CD4-positive, alpha-beta memory T cell (primary cell): ENCODE measurements around the gene ST8SIA2. TPM values are rescaled to one million over a fixed set of nuclear protein-coding genes. Genes with fewer than 3 reads are reported as not detected.

Experiments used
- CTCF ChIA-PET: fragments of 350-600 bp; sonication (Branson Sonifier 250); formaldehyde crosslinking; loops from one replicate; lab custom pipeline; 2021; ENCODE audit warnings: inconsistent platforms; ENCODE audit not compliant: partially characterized antibody; lab: Charles Lee
- POLR2A ChIA-PET: fragments of 350-600 bp; sonication (Branson Sonifier 250); formaldehyde crosslinking; loops from one replicate; lab custom pipeline; 2021; ENCODE audit not compliant: partially characterized antibody; lab: Charles Lee
- DNase-seq, 5 donors: peaks; one replicate each; pipeline versions ENCODE4 v3.0.0 to v3.0.0-alpha.2; 2020 to 2022; ENCODE audit warnings: mixed read lengths in 1 of 5
- H3K27ac ChIP-seq: one replicate; pipeline ENCODE4 v1.7.0; 2013; ENCODE audit warnings: low read depth, low read length
- H3K27me3 ChIP-seq: 2 replicates; pipeline ENCODE4 v1.7.0; 2013; ENCODE audit warnings: mild to moderate bottlenecking, low read length, moderate library complexity; ENCODE audit not compliant: insufficient read depth
- H3K36me3 ChIP-seq: 2 replicates; pipeline ENCODE4 v1.7.0; 2013; ENCODE audit warnings: mild to moderate bottlenecking, low read length, moderate library complexity; ENCODE audit not compliant: insufficient read depth
- H3K4me1 ChIP-seq: 2 replicates; pipeline ENCODE4 v1.7.0; 2013; ENCODE audit warnings: mild to moderate bottlenecking, low read length, moderate library complexity; ENCODE audit not compliant: insufficient read depth
- H3K4me3 ChIP-seq, 2 donors: one replicate each; pipeline ENCODE4 v1.7.0; 2013; ENCODE audit warnings: low read length in 2 of 2, mild to moderate bottlenecking in 1 of 2
- H3K9me3 ChIP-seq, 2 donors: one replicate each; pipeline ENCODE4 v1.7.0; 2013; ENCODE audit warnings: low read length in 2 of 2, control low read depth in 1 of 2; ENCODE audit not compliant: control insufficient read depth in 1 of 2
- H3K27ac Mint-ChIP-seq, 7 donors: one replicate each; pipeline ENCODE4 v1.8.0; 2020 to 2021; ENCODE audit warnings: mixed read lengths in 7 of 7, mild to moderate bottlenecking in 6 of 7, inconsistent platforms in 3 of 7, moderate library complexity in 3 of 7
- H3K27me3 Mint-ChIP-seq, 2 donors: one replicate each; pipeline ENCODE4 v1.8.0; 2020 to 2021; ENCODE audit warnings: mixed read lengths in 2 of 2
- H3K36me3 Mint-ChIP-seq, 2 donors: one replicate each; pipeline ENCODE4 v1.8.0; 2020 to 2021; ENCODE audit warnings: mixed read lengths in 2 of 2, inconsistent platforms in 1 of 2, mild to moderate bottlenecking in 1 of 2
- H3K4me1 Mint-ChIP-seq, 4 donors: one replicate each; pipeline ENCODE4 v1.8.0; 2020 to 2021; ENCODE audit warnings: mixed read lengths in 4 of 4, mild to moderate bottlenecking in 1 of 4
- H3K4me3 Mint-ChIP-seq, 8 donors: one replicate each; pipeline ENCODE4 v1.8.0; 2020 to 2021; ENCODE audit warnings: mixed read lengths in 8 of 8, mild to moderate bottlenecking in 7 of 8, moderate library complexity in 6 of 8, inconsistent platforms in 3 of 8
- H3K9me3 Mint-ChIP-seq, 8 donors: one replicate each; pipeline ENCODE4 v1.8.0; 2020 to 2021; ENCODE audit warnings: mixed read lengths in 8 of 8, mild to moderate bottlenecking in 5 of 8, inconsistent platforms in 3 of 8, moderate library complexity in 1 of 8
- intact Hi-C: fragments of 100-400 bp; cut with micrococcal nuclease; formaldehyde crosslinking; loops from one replicate; pipeline ENCODE4 v1.15.1; 2023
- polyA plus RNA-seq, 2 donors: library from polyadenylated mRNA; unstranded; fragments of 300-500 nt; fragmentation: Illumina TruSeq; gene quantifications; one replicate each; pipeline ENCODE4 v1.2.3, GENCODE V29; 2021
- total RNA-seq, 2 experiments: library from RNA; stranded (reverse); gene quantifications; one replicate each; pipeline ENCODE4 v1.2.3, GENCODE V29; 2021

ST8SIA2 gene
- total and polyA plus RNA-seq, 4 experiments from 2014 or later, result not detected

DNA sequence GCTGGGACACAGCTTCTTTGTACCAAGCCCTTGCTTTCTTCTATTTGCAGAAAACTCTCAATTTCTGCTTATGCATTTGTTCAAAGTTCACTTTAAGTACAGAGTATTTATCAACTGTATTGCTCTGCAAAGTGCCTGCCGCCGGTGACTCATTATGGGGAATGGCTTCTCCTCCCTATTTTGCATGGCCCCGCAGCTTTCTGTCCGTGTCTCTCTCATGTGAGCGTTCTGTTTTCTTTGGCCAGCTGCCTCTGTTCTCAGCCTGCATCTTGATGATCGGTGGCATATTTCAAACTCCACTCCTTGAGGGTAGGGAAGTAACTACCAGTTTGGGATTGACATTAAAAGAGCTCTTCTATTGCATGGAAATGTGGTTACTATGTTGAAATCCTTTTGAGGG is 28.6 kb upstream of the ST8SIA2 start:
- no peaks in the 10 kb centered on the region for H3K9me3 ChIP-seq
- no peaks in the 10 kb centered on the region for H3K4me1 ChIP-seq
- Mint-ChIP-seq H3K4me1 (no peaks in the 10 kb centered on the region), H3K9me3 (peaks cover 0 to 3% (median 0%) of the 10 kb centered on the region in 8 donors), H3K36me3 (no peaks in the 10 kb centered on the region), H3K4me3 (no peak overlapping the region), H3K27ac (no peak overlapping the region), H3K27me3 (peaks cover 4 to 8% of the 10 kb centered on the region in 2 donors)
- no peaks in the 10 kb centered on the region for H3K36me3 ChIP-seq
- CTCF ChIA-PET, result no interaction called here
- no peaks in the 10 kb centered on the region for H3K27me3 ChIP-seq
- no peak overlapping the region for H3K4me3 ChIP-seq
- DNase-seq, result no peak
- intact Hi-C loops, result no loop called here
- POLR2A ChIA-PET, result no interaction called here
- H3K27ac ChIP-seq, result no peak overlapping the region

DNA sequence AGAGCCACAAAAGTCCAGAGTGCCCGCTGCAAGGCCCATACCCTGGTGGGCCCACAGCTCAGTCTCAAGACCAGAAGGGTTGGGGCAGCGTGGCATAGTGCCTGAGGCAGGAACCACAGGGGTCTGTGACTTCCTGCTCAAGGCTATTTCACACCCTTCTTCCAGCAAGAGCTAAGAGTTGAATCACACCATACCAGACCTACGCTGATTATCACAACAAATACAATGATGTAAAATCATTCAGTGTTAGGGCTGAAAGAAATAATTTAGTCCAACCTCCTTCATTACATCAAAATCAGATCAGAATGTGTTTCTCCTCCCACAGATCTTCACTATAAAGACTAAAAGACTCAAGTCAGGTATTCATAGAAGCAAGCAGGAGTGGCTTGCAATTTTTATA is 27.8 kb upstream of the ST8SIA2 start:
- Mint-ChIP-seq H3K27me3 (peaks cover 4 to 8% of the 10 kb centered on the region in 2 donors), H3K27ac (no peak overlapping the region), H3K9me3 (peaks cover 0 to 3% (median 0%) of the 10 kb centered on the region in 8 donors), H3K4me3 (no peak overlapping the region), H3K4me1 (no peaks in the 10 kb centered on the region), H3K36me3 (no peaks in the 10 kb centered on the region)
- CTCF ChIA-PET, result no interaction called here
- Histone ChIP-seq H3K4me1 (no peaks in the 10 kb centered on the region), H3K4me3 (no peak overlapping the region), H3K27ac (no peak overlapping the region), H3K27me3 (no peaks in the 10 kb centered on the region), H3K9me3 (no peaks in the 10 kb centered on the region), H3K36me3 (no peaks in the 10 kb centered on the region)
- intact Hi-C loops, result no loop called here
- POLR2A ChIA-PET, result no interaction called here
- no peak for DNase-seq

DNA sequence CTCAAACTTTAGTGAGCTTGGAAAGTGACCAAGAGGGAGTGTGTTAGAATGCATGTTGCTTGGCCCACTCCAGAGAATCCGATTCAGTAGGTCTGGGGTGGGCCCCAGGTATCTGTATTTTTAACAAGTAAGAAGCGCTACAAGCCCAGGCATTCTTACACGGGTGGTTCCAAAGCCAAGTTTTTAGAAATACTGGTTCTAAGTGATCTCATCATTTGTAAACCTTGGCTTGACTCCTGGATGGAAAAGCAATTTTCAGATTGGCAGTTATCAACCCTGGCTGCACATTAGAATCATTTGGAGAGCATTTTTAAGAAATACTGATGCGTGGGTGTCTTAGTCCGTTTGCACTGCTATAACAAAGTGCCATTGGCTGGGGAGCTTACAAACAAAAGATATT is 27.3 kb upstream of the ST8SIA2 start:
- H3K27me3 ChIP-seq, result no peaks in the 10 kb centered on the region
- no peak for DNase-seq
- CTCF ChIA-PET, result no interaction called here
- Mint-ChIP-seq H3K4me3 (no peak overlapping the region), H3K4me1 (no peaks in the 10 kb centered on the region), H3K9me3 (peaks cover 0 to 3% (median 0%) of the 10 kb centered on the region in 8 donors), H3K36me3 (no peaks in the 10 kb centered on the region), H3K27me3 (peaks cover 4 to 8% of the 10 kb centered on the region in 2 donors), H3K27ac (no peak overlapping the region)
- H3K9me3 ChIP-seq, result no peaks in the 10 kb centered on the region
- intact Hi-C loops, result no loop called here
- POLR2A ChIA-PET, result no interaction called here
- H3K27ac ChIP-seq, result no peak overlapping the region
- no peaks in the 10 kb centered on the region for H3K4me1 ChIP-seq
- H3K36me3 ChIP-seq, result no peaks in the 10 kb centered on the region
- no peak overlapping the region for H3K4me3 ChIP-seq

DNA sequence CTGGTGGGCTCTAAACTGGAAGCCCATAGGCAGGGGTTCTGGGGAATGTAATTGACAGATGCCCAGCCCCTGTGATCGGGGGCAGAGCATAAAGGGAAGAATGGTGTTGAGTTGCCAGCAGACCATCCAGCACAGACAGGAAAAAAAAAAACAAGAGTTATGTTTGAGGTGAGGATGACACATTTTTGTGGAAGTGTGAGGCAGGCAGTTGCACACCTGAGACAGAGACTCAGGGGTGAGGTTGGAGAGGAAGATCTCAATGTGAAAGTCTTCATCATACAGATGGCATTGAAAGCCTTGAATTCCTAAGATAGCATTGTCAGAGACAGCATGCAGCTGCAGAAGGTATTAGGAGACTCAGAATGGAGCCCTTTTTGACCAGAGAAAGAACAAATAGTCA is 18.6 kb upstream of the ST8SIA2 start:
- Histone ChIP-seq H3K36me3 (no peaks in the 10 kb centered on the region), H3K27me3 (no peaks in the 10 kb centered on the region), H3K27ac (no peak overlapping the region), H3K9me3 (no peaks in the 10 kb centered on the region), H3K4me3 (no peak overlapping the region), H3K4me1 (no peaks in the 10 kb centered on the region)
- intact Hi-C loops, result no loop called here
- POLR2A ChIA-PET, result no interaction called here
- CTCF ChIA-PET, result no interaction called here
- peaks cover 0 to 7% (median 0%) of the 10 kb centered on the region in 8 donors for H3K9me3 Mint-ChIP-seq
- H3K4me1 Mint-ChIP-seq, result no peaks in the 10 kb centered on the region
- H3K36me3 Mint-ChIP-seq, result no peaks in the 10 kb centered on the region
- peaks cover 10 to 22% of the 10 kb centered on the region in 2 donors for H3K27me3 Mint-ChIP-seq
- no peak for DNase-seq
- no peak overlapping the region for H3K27ac Mint-ChIP-seq
- H3K4me3 Mint-ChIP-seq, result no peak overlapping the region

DNA sequence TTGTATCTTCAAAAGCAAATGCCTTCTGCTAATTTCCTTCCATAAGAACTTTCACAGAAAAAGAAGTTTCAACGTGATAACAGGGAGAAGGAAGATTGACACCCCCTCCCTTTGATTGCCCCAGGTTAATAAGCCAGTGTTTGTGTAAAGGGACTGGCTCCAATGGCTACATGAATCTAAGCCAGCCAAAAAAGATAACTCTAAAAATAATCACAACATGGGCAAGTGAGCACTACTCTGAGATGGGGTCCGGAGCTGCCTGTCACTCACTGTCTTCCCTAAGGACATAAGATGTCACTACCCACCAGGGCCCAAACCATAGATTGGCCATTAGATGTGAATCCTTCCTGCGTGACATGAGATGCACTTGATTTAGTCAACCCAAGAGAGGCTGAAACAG is 17.6 kb upstream of the ST8SIA2 start:
- Histone ChIP-seq H3K27ac (no peak overlapping the region), H3K27me3 (no peaks in the 10 kb centered on the region), H3K4me1 (no peaks in the 10 kb centered on the region), H3K9me3 (no peaks in the 10 kb centered on the region), H3K4me3 (no peak overlapping the region), H3K36me3 (no peaks in the 10 kb centered on the region)
- ChIA-PET CTCF (no interaction called here), POLR2A (no interaction called here)
- Mint-ChIP-seq H3K27ac (no peak overlapping the region), H3K4me3 (no peak overlapping the region), H3K4me1 (no peaks in the 10 kb centered on the region), H3K9me3 (peaks cover 0 to 7% (median 0%) of the 10 kb centered on the region in 8 donors), H3K27me3 (peaks cover 10 to 23% of the 10 kb centered on the region in 2 donors), H3K36me3 (no peaks in the 10 kb centered on the region)
- DNase-seq, result no peak
- intact Hi-C loops, result no loop called here

DNA sequence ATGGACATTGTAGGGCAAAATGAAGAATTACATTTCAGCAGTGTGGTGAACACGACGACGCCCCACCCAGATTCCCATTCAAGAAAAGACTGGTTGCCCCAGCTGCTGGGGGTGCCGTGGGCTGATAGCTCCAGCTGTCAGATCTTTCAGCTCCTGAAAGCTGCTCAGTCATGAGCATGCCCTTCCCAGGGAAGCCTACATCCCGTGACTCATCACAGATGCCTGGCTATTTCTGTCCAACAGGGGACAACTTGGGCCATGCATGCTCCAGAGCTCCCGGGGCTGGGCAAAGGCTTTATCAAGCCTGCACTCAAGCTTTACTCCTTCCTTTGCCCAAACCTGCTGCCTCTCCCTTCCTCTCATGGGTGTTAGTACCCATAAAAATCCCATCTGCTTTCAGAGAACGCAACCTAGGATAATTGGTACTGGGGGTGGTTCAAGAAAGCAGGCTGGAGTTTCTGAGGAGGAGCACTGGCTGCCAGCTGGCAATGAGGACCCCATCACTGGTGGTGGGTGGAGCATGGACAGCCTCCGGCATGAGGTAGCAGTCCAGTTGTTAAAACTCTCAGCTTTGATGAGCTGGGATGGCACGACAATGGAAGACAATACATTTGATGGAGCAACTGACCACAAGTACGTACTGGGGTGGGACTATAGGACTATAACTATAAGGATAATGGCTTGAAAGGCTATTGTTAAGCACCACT is 16.4 kb upstream of the ST8SIA2 start:
- Mint-ChIP-seq H3K36me3 (no peaks in the 10 kb centered on the region), H3K27me3 (peaks cover 9 to 23% of the 10 kb centered on the region in 2 donors), H3K9me3 (peaks cover 0 to 7% (median 0%) of the 10 kb centered on the region in 8 donors), H3K27ac (no peak overlapping the region), H3K4me3 (no peak overlapping the region), H3K4me1 (no peaks in the 10 kb centered on the region)
- intact Hi-C loops, result no loop called here
- Histone ChIP-seq H3K4me3 (no peak overlapping the region), H3K27me3 (no peaks in the 10 kb centered on the region), H3K36me3 (no peaks in the 10 kb centered on the region), H3K27ac (no peak overlapping the region), H3K9me3 (no peaks in the 10 kb centered on the region), H3K4me1 (no peaks in the 10 kb centered on the region)
- ChIA-PET CTCF (no interaction called here), POLR2A (no interaction called here)
- no peak for DNase-seq

DNA sequence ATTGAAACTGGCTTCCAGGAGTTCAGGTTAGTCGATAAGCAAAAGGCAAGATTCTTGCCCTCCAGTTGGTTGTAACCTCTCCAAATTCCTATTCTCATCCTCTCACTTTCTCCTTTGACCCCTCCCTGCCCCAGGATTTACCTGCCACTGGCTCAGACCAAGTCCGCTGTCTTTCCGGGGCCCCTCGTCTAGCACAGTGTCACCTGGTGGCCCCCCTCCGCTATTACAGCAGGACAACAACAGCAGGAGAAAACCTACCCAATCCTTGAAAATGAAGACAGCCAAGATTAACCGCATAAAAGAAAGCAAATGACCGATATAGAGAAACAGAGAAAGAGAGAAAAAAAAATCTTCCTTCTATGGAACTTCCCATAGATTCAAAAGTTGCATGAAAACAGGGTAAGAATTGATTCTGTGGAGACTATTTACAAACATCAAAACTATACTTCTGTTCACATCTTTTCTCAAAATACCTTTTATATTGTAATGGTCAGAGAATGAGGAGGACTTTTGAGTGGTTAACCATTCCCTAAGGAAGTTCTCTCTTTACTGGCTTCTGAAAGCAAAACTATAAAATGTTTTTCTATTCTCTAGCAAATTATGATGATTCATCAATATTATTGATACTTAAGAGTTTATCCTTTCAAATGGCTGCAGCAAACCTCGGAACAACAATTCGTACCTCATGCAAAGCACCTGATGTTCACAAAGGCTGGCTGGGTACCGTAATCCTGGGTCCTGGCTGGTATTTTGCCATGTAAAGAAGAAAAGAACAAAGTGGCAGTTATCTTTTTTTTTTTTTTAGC is 10.0 kb upstream of the ST8SIA2 start:
- Histone ChIP-seq H3K27me3 (peaks cover under 1% of the 10 kb centered on the region), H3K4me3 (no peak overlapping the region), H3K27ac (no peak overlapping the region), H3K9me3 (no peaks in the 10 kb centered on the region), H3K4me1 (no peaks in the 10 kb centered on the region), H3K36me3 (no peaks in the 10 kb centered on the region)
- intact Hi-C loops, result no loop called here
- H3K27ac Mint-ChIP-seq, result no peak overlapping the region
- DNase-seq, result peak in 3 of 5 donors; percentile 1 to 6 (median 2)
- H3K9me3 Mint-ChIP-seq, result peaks cover 0 to 4% (median 0%) of the 10 kb centered on the region in 8 donors
- no peaks in the 10 kb centered on the region for H3K36me3 Mint-ChIP-seq
- H3K4me3 Mint-ChIP-seq, result no peak overlapping the region
- H3K4me1 Mint-ChIP-seq, result peaks cover 0 to 2% (median 0%) of the 10 kb centered on the region in 4 donors
- peaks cover 28 to 39% of the 10 kb centered on the region in 2 donors for H3K27me3 Mint-ChIP-seq
- POLR2A ChIA-PET, result interaction anchor here (1.0 kb wide), 1 partner anchor 288 kb away, joined by 3 read pairs; no protein-coding TSS in a partner anchor
- CTCF ChIA-PET, result interaction anchor here (1.4 kb wide), 1 partner anchor 285 kb away, joined by 3 read pairs; no protein-coding TSS in a partner anchor
